ENCODE data around the gene LRRN4. TPM values are rescaled to one million over a fixed set of nuclear protein-coding genes. Genes with fewer than 3 reads are reported as not detected.

LRRN4 gene
- total RNA-seq, 6 experiments from 2014 or later: 0.09 to 0.10 TPM; not detected in 4

DNA sequence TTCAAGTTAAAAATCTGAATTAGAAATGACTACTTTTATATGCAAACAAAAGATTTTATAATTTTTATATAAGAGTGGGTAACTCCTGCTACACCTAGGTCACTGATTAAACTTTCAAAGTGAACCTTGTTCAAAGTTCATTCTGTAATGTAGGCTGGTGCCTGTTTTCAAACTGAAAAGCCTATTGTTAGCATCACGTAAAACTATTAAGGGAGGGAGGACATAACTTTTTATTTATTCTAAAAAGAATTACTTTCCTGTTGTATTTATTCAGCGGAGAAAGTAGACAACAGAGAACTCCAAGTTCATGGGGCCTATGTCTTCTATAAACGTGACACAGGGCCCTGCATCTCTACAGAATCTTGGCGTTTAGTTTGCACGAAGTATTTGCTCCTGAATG lies 41.5 kb upstream of the LRRN4 start:
- Mint-ChIP-seq H3K4me1 (ENCODE audit: low read depth) (no peaks in the 10 kb centered on the region), H3K36me3 (ENCODE audit: low read depth) (no peaks in the 10 kb centered on the region), H3K27me3 (ENCODE audit: insufficient read depth) (no peaks in the 10 kb centered on the region)

GRCh38 chr20:6094565-6094964 lies 40.7 kb upstream of the LRRN4 start:
- Mint-ChIP-seq H3K36me3 (ENCODE audit: low read depth) (no peaks in the 10 kb centered on the region), H3K9me3 (no peaks in the 10 kb centered on the region)
- no peak for DNase-seq

More for the DNA sequence above, 41.5 kb upstream of the LRRN4 start:
- TF ChIP-seq CTCF (IDR thresholded peaks at IDR 0.05): no peak
- no peak for DNase-seq
- H3K4me3 Mint-ChIP-seq: no peak overlapping the region
- no peaks in the 10 kb centered on the region for H3K9me3 Mint-ChIP-seq
- no peak overlapping the region for H3K27ac Mint-ChIP-seq

GRCh38 chr20:6094063-6094462 lies 40.2 kb upstream of the LRRN4 start:
- H3K4me1 Mint-ChIP-seq (ENCODE audit: low read depth): no peaks in the 10 kb centered on the region
- no peak for TF ChIP-seq CTCF (IDR thresholded peaks at IDR 0.05)
- H3K27ac Mint-ChIP-seq: no peak overlapping the region
- no peaks in the 10 kb centered on the region for H3K27me3 Mint-ChIP-seq (ENCODE audit: insufficient read depth)
- H3K4me3 Mint-ChIP-seq: no peak overlapping the region
- no peaks in the 10 kb centered on the region for H3K9me3 Mint-ChIP-seq
- no peaks in the 10 kb centered on the region for H3K36me3 Mint-ChIP-seq (ENCODE audit: low read depth)
- no peak for DNase-seq

More at GRCh38 chr20:6094565-6094964, 40.7 kb upstream of the LRRN4 start:
- no peak overlapping the region for H3K4me3 Mint-ChIP-seq
- no peaks in the 10 kb centered on the region for H3K27me3 Mint-ChIP-seq (ENCODE audit: insufficient read depth)
- H3K27ac Mint-ChIP-seq: no peak overlapping the region
- TF ChIP-seq CTCF (IDR thresholded peaks at IDR 0.05): no peak
- no peaks in the 10 kb centered on the region for H3K4me1 Mint-ChIP-seq (ENCODE audit: low read depth)

GRCh38 chr20:6091661-6092060 lies 37.8 kb upstream of the LRRN4 start:
- H3K36me3 Mint-ChIP-seq (ENCODE audit: low read depth): peaks cover 3% of the 10 kb centered on the region
- H3K4me3 Mint-ChIP-seq: no peak overlapping the region
- TF ChIP-seq CTCF (IDR thresholded peaks at IDR 0.05): no peak
- DNase-seq: no peak
- no peaks in the 10 kb centered on the region for H3K4me1 Mint-ChIP-seq (ENCODE audit: low read depth)
- no peaks in the 10 kb centered on the region for H3K9me3 Mint-ChIP-seq
- no peaks in the 10 kb centered on the region for H3K27me3 Mint-ChIP-seq (ENCODE audit: insufficient read depth)
- H3K27ac Mint-ChIP-seq: no peak overlapping the region

DNA sequence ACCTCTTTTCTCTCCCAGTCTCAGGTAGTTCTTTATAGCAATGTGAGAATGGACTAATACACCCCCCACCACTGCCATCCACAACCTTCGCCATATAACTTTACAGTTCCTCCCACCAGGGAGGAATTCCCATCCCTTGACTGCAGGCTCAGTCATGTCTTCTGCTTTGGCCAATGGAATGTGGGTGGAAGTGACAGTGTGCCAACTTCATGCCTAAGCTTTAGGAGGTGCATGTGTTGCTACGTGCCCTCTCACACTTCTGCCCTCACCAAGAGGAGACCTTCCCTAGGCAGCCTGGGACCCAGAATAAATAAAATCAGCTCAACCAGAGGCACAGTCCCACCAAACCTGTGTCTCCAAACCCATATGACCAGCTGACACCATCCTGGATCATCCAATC lies 33.0 kb upstream of the LRRN4 start:
- no peak for TF ChIP-seq CTCF (IDR thresholded peaks at IDR 0.05)
- Mint-ChIP-seq H3K4me1 (ENCODE audit: low read depth) (no peaks in the 10 kb centered on the region), H3K9me3 (no peaks in the 10 kb centered on the region), H3K4me3 (no peak overlapping the region), H3K27me3 (ENCODE audit: insufficient read depth) (no peaks in the 10 kb centered on the region), H3K27ac (no peak overlapping the region), H3K36me3 (ENCODE audit: low read depth) (peaks cover 8% of the 10 kb centered on the region)
- no peak for DNase-seq

DNA sequence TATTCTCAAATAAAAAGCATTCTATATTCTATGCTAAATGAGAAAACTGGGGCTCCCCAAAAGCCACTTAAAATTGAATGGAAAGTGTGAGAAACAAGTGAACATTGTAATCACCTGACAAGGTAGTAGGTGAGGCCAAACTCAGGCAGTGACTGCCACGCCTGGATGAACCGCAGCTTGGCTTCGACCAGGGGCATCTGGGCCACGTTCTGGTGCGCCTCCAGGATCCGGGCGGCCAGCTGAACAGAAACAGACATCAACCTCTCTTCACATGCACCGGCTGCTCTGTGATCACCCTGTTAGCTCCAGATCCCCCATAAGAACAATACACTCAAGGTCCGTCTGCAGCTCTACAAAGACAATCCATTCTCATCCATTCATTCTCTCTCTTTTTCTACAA lies 30.1 kb upstream of the LRRN4 start:
- no peak overlapping the region for H3K27ac Mint-ChIP-seq
- H3K9me3 Mint-ChIP-seq: no peaks in the 10 kb centered on the region
- DNase-seq: no peak
- no peak overlapping the region for H3K4me3 Mint-ChIP-seq
- TF ChIP-seq CTCF (IDR thresholded peaks at IDR 0.05): no peak
- peaks cover 13% of the 10 kb centered on the region for H3K4me1 Mint-ChIP-seq (ENCODE audit: low read depth)
- no peaks in the 10 kb centered on the region for H3K27me3 Mint-ChIP-seq (ENCODE audit: insufficient read depth)
- H3K36me3 Mint-ChIP-seq (ENCODE audit: low read depth): peaks cover 8% of the 10 kb centered on the region

Data from HFFc6 (cell line).